Endodermal cell (in vitro differentiated cells): ENCODE measurements around the gene P2RX5. TPM values are rescaled to one million over a fixed set of nuclear protein-coding genes. Genes with fewer than 3 reads are reported as not detected.

Experiments
- DNase-seq: peaks from one replicate; pipeline ENCODE4 v3.0.0-alpha.2; 2017
- H3K27ac ChIP-seq: 2 replicates; pipeline ENCODE4 v1.5.1; 2013; ENCODE audit warnings: mild to moderate bottlenecking, low read depth, low read length, moderate library complexity
- H3K27me3 ChIP-seq: 2 replicates; pipeline ENCODE4 v1.6.1; 2013; ENCODE audit warnings: mild to moderate bottlenecking, low read length, moderate library complexity; ENCODE audit not compliant: insufficient read depth, control insufficient read depth, poor library complexity, severe bottlenecking
- H3K36me3 ChIP-seq: 2 replicates; pipeline ENCODE4 v1.7.0; 2013; ENCODE audit warnings: mild to moderate bottlenecking, low read length, moderate library complexity; ENCODE audit not compliant: control insufficient read depth, insufficient read depth
- H3K4me1 ChIP-seq: one replicate; pipeline ENCODE4 v1.7.0; 2013; ENCODE audit warnings: low read length; ENCODE audit not compliant: control insufficient read depth, insufficient read depth
- H3K4me3 ChIP-seq: 2 replicates; pipeline ENCODE4 v1.5.1; 2013; ENCODE audit warnings: mild to moderate bottlenecking, low read length, moderate library complexity
- H3K9ac ChIP-seq: 2 replicates; pipeline ENCODE4 v1.6.1; 2013; ENCODE audit warnings: mild to moderate bottlenecking, low read length, moderate library complexity; ENCODE audit not compliant: poor library complexity, severe bottlenecking; ENCODE audit errors: extremely low read depth
- H3K9me3 ChIP-seq: 2 replicates; pipeline ENCODE4 v1.6.1; 2013; ENCODE audit warnings: mild to moderate bottlenecking, low read length, moderate library complexity; ENCODE audit not compliant: control insufficient read depth
- H3K27ac Mint-ChIP-seq: 2 replicates; pipeline ENCODE4 v1.8.0; 2020; ENCODE audit warnings: mixed read lengths
- H3K27me3 Mint-ChIP-seq: 2 replicates; pipeline ENCODE4 v1.8.0; 2021; ENCODE audit warnings: mild to moderate bottlenecking, mixed read lengths; ENCODE audit not compliant: insufficient read depth
- H3K36me3 Mint-ChIP-seq: 2 replicates; pipeline ENCODE4 v1.8.0; 2020; ENCODE audit warnings: low read depth, mixed read lengths
- H3K4me1 Mint-ChIP-seq: 2 replicates; pipeline ENCODE4 v1.8.0; 2020; ENCODE audit warnings: mixed read lengths
- H3K4me3 Mint-ChIP-seq: 2 replicates; pipeline ENCODE4 v1.8.0; 2020; ENCODE audit warnings: mild to moderate bottlenecking, moderate library complexity, mixed read lengths
- H3K9me3 Mint-ChIP-seq: 2 replicates; pipeline ENCODE4 v1.8.0; 2020; ENCODE audit warnings: mild to moderate bottlenecking, mixed read lengths
- WGBS, 2 experiments: methylation state at CpG; one replicate each; pipeline versions ENCODE4 v1.1.5 to v1.1.7; 2013; ENCODE audit warnings: missing lambda C conversion rate in 2 of 2, mixed read lengths in 1 of 2; ENCODE audit not compliant: insufficient coverage in 1 of 2, insufficient read length in 1 of 2; 5-methylcytosine and 5-hydroxymethylcytosine counted together
- total RNA-seq, 2 donors: library from RNA; stranded (reverse); fragmentation: NEBNext Ultra II Directional in 1 of 2; extraction: Animal tissue kit (Norgen Biotek cat#: 25700) in 1 of 2; gene quantifications; 2 replicates in 1 of 2; 3 replicates in 1 of 2; pipeline ENCODE4 v1.2.1, GENCODE V29; 2021
- TF ChIP-seq, protein P1 (sequence below): fragments of 200-600 bp; sonication (generic); conservative IDR thresholded peaks from 2 replicates; pipeline ENCODE4 v1.5.0; 2021; ENCODE audit warnings: antibody characterized with exemption, mild to moderate bottlenecking

The P2RX5 gene
- total RNA-seq, 2 donors from 2014 or later, result 0.46 to 0.57 TPM

GRCh38 chr17:3657588-3657869 lies 38.4 kb downstream of the P2RX5 start:
- H3K4me1 Mint-ChIP-seq, result no peaks in the 10 kb centered on the region
- Histone ChIP-seq H3K36me3 (peaks cover 11% of the 10 kb centered on the region), H3K27ac (no peak overlapping the region), H3K9me3 (no peaks in the 10 kb centered on the region), H3K9ac (no peak overlapping the region), H3K27me3 (no peaks in the 10 kb centered on the region), H3K4me1 (no peaks in the 10 kb centered on the region), H3K4me3 (no peak overlapping the region)
- H3K4me3 Mint-ChIP-seq, result no peak overlapping the region
- H3K27ac Mint-ChIP-seq, result no peak overlapping the region
- WGBS, 2 experiments, result 89 to 94% methylated on average over 6 to 7 of the region's 7 CpGs
- TF ChIP-seq, protein P1, sequence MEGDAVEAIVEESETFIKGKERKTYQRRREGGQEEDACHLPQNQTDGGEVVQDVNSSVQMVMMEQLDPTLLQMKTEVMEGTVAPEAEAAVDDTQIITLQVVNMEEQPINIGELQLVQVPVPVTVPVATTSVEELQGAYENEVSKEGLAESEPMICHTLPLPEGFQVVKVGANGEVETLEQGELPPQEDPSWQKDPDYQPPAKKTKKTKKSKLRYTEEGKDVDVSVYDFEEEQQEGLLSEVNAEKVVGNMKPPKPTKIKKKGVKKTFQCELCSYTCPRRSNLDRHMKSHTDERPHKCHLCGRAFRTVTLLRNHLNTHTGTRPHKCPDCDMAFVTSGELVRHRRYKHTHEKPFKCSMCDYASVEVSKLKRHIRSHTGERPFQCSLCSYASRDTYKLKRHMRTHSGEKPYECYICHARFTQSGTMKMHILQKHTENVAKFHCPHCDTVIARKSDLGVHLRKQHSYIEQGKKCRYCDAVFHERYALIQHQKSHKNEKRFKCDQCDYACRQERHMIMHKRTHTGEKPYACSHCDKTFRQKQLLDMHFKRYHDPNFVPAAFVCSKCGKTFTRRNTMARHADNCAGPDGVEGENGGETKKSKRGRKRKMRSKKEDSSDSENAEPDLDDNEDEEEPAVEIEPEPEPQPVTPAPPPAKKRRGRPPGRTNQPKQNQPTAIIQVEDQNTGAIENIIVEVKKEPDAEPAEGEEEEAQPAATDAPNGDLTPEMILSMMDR, result no peak
- peak; percentile 54 for DNase-seq
- no peaks in the 10 kb centered on the region for H3K27me3 Mint-ChIP-seq
- H3K9me3 Mint-ChIP-seq, result no peaks in the 10 kb centered on the region
- H3K36me3 Mint-ChIP-seq, result peaks cover 27% of the 10 kb centered on the region

DNA sequence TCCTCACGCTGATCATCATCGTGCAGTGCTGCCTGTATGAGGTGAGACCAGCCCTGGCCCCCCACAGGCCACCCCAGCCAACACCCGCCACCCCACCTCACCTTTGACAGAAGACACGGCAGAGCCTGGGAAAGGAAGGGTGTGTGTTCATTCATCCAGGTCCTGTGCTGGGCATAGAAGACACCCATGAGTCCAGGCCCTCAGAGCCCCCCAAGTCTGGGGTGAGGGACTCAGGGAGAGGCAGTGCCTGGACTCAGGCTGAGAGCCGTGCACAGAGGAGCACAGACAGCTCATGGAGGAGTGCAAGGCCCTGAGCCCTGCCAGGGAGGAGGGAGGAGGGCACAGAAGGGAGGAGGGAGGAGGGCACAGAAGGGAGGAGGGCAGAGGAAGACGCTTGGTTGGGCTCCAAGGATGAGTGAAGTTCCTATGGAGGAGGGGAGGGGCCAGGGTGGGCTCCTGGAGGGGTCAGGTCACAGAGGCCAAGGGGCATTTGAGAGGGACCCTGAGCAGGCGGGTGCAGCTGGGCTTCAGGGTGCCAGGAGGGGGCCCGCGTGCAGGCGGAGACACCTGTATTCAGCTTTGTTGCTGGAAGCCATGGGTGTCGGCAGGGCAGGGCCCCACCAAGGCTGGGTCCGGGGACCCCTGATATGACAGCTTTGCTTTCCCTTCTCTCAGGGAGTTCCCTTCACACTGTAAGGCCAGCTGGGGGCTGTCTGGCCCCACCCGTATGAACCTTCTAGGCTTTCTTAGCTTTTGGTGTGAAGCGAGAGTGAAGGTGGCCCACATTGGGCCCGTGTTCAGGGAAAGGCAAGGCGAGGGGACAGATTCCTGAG lies 39.0 kb downstream of the P2RX5 start:
- no peaks in the 10 kb centered on the region for H3K9me3 Mint-ChIP-seq
- H3K27ac Mint-ChIP-seq, result peak overlapping the region; percentile 13
- no peak for DNase-seq
- no peak overlapping the region for H3K9ac ChIP-seq
- no peaks in the 10 kb centered on the region for H3K27me3 ChIP-seq
- TF ChIP-seq, protein P1, result no peak
- H3K27ac ChIP-seq, result no peak overlapping the region
- H3K4me1 ChIP-seq, result no peaks in the 10 kb centered on the region
- H3K36me3 ChIP-seq, result peaks cover 11% of the 10 kb centered on the region
- no peaks in the 10 kb centered on the region for H3K9me3 ChIP-seq
- no peak overlapping the region for H3K4me3 ChIP-seq
- H3K36me3 Mint-ChIP-seq, result peaks cover 29% of the 10 kb centered on the region
- no peaks in the 10 kb centered on the region for H3K4me1 Mint-ChIP-seq
- 94% methylated on average over 12 to 16 of the region's 16 CpGs for WGBS, 2 experiments
- H3K4me3 Mint-ChIP-seq, result no peak overlapping the region
- no peaks in the 10 kb centered on the region for H3K27me3 Mint-ChIP-seq

DNA sequence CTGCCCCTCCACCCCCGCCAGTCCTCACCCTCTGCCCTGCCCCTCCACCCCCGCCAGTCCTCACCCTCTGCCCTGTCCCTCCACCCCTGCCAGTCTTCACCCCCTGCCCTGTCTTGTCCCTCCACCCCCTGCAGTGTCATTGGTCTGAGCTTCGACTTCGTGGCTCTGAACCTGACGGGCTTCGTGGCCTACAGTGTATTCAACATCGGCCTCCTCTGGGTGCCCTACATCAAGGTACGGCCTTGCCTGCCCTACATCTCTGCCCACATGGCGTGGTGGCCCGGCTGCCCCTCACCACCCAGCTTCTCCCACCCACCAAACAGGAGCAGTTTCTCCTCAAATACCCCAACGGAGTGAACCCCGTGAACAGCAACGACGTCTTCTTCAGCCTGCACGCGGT lies 39.6 kb downstream of the P2RX5 start:
- Histone ChIP-seq H3K4me3 (no peak overlapping the region), H3K27me3 (no peaks in the 10 kb centered on the region), H3K9ac (no peak overlapping the region), H3K36me3 (peaks cover 7% of the 10 kb centered on the region), H3K4me1 (no peaks in the 10 kb centered on the region), H3K9me3 (no peaks in the 10 kb centered on the region), H3K27ac (no peak overlapping the region)
- DNase-seq, result no peak
- Mint-ChIP-seq H3K4me3 (no peak overlapping the region), H3K36me3 (peaks cover 26% of the 10 kb centered on the region), H3K4me1 (no peaks in the 10 kb centered on the region), H3K27ac (peak overlapping the region; percentile 13), H3K27me3 (no peaks in the 10 kb centered on the region), H3K9me3 (no peaks in the 10 kb centered on the region)
- 93 to 98% methylated on average over 13 to 15 of the region's 16 CpGs for WGBS, 2 experiments
- TF ChIP-seq, protein P1, result no peak
